Endothelial cell of umbilical vein (primary cell): Measurements from ENCODE around the gene DHX34. TPM values are rescaled to one million over a fixed set of nuclear protein-coding genes. Genes with fewer than 3 reads are reported as not detected.

ENCODE experiments used
- BruUV-seq: library from RNA; stranded (reverse); fragments of 400-500 nt; replicated peaks from 2 replicates; lab custom pipeline; 2021; lab: Mats Ljungman, UMichigan
- CTCF ChIA-PET: fragments of 300-600, 350-600 bp; sonication (Branson Sonifier 250); formaldehyde crosslinking; loops from one replicate; lab custom pipeline; 2021; ENCODE audit warnings: antibody characterized with exemption, inconsistent platforms; lab: Charles Lee
- POLR2A ChIA-PET: fragments of 300-600, 350-600 bp; sonication (Branson Sonifier 250); formaldehyde crosslinking; loops from one replicate; lab custom pipeline; 2021; ENCODE audit warnings: antibody characterized with exemption, inconsistent platforms; lab: Charles Lee
- DNase-seq: peaks from one replicate; pipeline ENCODE4 v3.0.0-alpha.2; 2011; ENCODE audit warnings: low read depth, low spot score
- FAIRE-seq: peaks from 2 replicates; lab custom pipeline; 2011; peaks lifted over from hg19 to GRCh38; lab: Jason Lieb, UNC
- H2AFZ ChIP-seq: 2 replicates; pipeline ENCODE4 v1.6.0; 2012; ENCODE audit warnings: low read depth, low read length, control low read depth, inconsistent platforms
- H3K27ac ChIP-seq: 2 replicates; pipeline ENCODE4 v1.5.1; 2011; ENCODE audit warnings: low read depth, mild to moderate bottlenecking, control low read depth, low read length, moderate library complexity; ENCODE audit not compliant: insufficient read depth
- H3K27me3 ChIP-seq, 2 experiments: 2 replicates each; pipeline versions ENCODE4 v1.6.0 to v1.6.1; 2011; ENCODE audit warnings: low read length in 2 of 2, mixed read lengths in 1 of 2; ENCODE audit not compliant: control insufficient read depth in 2 of 2, insufficient read depth in 2 of 2
- H3K36me3 ChIP-seq, 2 experiments: 2 replicates in 1 of 2; 3 replicates in 1 of 2; pipeline ENCODE4 v1.5.1; 2011; ENCODE audit warnings: low read length in 2 of 2, mild to moderate bottlenecking in 1 of 2, moderate library complexity in 1 of 2; ENCODE audit not compliant: control insufficient read depth in 2 of 2, insufficient read depth in 2 of 2; ENCODE audit errors: extremely low read depth in 1 of 2
- H3K4me1 ChIP-seq: 3 replicates; pipeline ENCODE4 v1.5.1; 2011; ENCODE audit warnings: mild to moderate bottlenecking, low read length; ENCODE audit not compliant: control insufficient read depth, insufficient read depth; ENCODE audit errors: extremely low read depth
- H3K4me2 ChIP-seq: 2 replicates; pipeline ENCODE4 v1.6.1; 2011; ENCODE audit warnings: low read length, control low read depth, mixed read lengths; ENCODE audit not compliant: insufficient read depth
- H3K4me3 ChIP-seq, 3 experiments: fragments of 200-600 bp in 1 of 3; sonication (generic), shearing (Covaris generic) in 1 of 3; replicated peaks in 1 of 3; 2 replicates each; pipeline ENCODE4 v1.5.1; 2011 to 2016; ENCODE audit warnings: control low read depth in 3 of 3, low read length in 3 of 3, mild to moderate bottlenecking in 2 of 3, inconsistent platforms in 1 of 3, low read depth in 1 of 3, moderate library complexity in 1 of 3; ENCODE audit not compliant: insufficient read depth in 1 of 3
- H3K79me2 ChIP-seq: 2 replicates; pipeline ENCODE4 v1.6.0; 2012; ENCODE audit warnings: low read length, inconsistent platforms; ENCODE audit not compliant: control insufficient read depth, insufficient read depth
- H3K9ac ChIP-seq: replicated peaks from 2 replicates; pipeline ENCODE3; 2011; ENCODE audit warnings: low read length, control low read depth; ENCODE audit not compliant: insufficient read depth; ENCODE audit errors: extremely low read depth
- H3K9me1 ChIP-seq: replicated peaks from 3 replicates; pipeline ENCODE4 v1.6.0; 2011; ENCODE audit warnings: mild to moderate bottlenecking, low read length; ENCODE audit not compliant: control insufficient read depth, insufficient read depth; ENCODE audit errors: extremely low read depth
- H3K9me3 ChIP-seq: replicated peaks from 2 replicates; pipeline ENCODE4 v1.5.1; 2012; ENCODE audit warnings: low read length, inconsistent platforms; ENCODE audit not compliant: control insufficient read depth, insufficient read depth
- H4K20me1 ChIP-seq: replicated peaks from 2 replicates; pipeline ENCODE3; 2011; ENCODE audit warnings: mild to moderate bottlenecking, low read length; ENCODE audit not compliant: control insufficient read depth, insufficient read depth; ENCODE audit errors: extremely low read depth
- CTCF ChIP-seq, 2 donors: IDR thresholded peaks; 1 replicate in 1 of 2; 2 replicates in 1 of 2; pipeline ENCODE4 v1.5.1; 2011; ENCODE audit warnings: low read length in 2 of 2, mild to moderate bottlenecking in 2 of 2, moderate library complexity in 2 of 2, control low read depth in 1 of 2, inconsistent platforms in 1 of 2, low read depth in 1 of 2; ENCODE audit not compliant: insufficient read depth in 1 of 2; ENCODE audit errors: extremely low read depth in 1 of 2
- EZH2 ChIP-seq: IDR thresholded peaks from 2 replicates; pipeline ENCODE4 v1.6.1; 2012; ENCODE audit warnings: borderline replicate concordance, low read depth, mild to moderate bottlenecking, moderate library complexity, low read length, inconsistent platforms; ENCODE audit not compliant: severe bottlenecking
- FOS ChIP-seq: IDR thresholded peaks from 2 replicates; pipeline ENCODE4 v1.6.1; 2011; ENCODE audit warnings: mild to moderate bottlenecking, low read length, moderate library complexity, borderline replicate concordance; ENCODE audit not compliant: insufficient read depth
- GATA2 ChIP-seq: IDR thresholded peaks from 2 replicates; pipeline ENCODE4 v1.7.0; 2011; ENCODE audit warnings: low read depth, mild to moderate bottlenecking, moderate library complexity, mixed read lengths, low read length; ENCODE audit not compliant: insufficient read length, insufficient read depth
- JUN ChIP-seq: IDR thresholded peaks from 2 replicates; pipeline ENCODE4 v1.6.1; 2011; ENCODE audit warnings: borderline replicate concordance, low read depth; ENCODE audit not compliant: insufficient read length, insufficient read depth
- MAX ChIP-seq: IDR thresholded peaks from 2 replicates; pipeline ENCODE4 v1.6.1; 2011; ENCODE audit not compliant: insufficient read depth, insufficient read length
- MYC ChIP-seq: IDR thresholded peaks from one replicate; pipeline ENCODE4 v1.6.1; 2011; ENCODE audit warnings: mild to moderate bottlenecking, low read depth, low read length
- POLR2A ChIP-seq: IDR thresholded peaks from 2 replicates; pipeline ENCODE4 v1.6.1; 2012; ENCODE audit warnings: low read depth, mild to moderate bottlenecking, control low read depth, low read length
- POLR2AphosphoS5 ChIP-seq: IDR thresholded peaks from 2 replicates; pipeline ENCODE4 v1.6.1; 2012; ENCODE audit warnings: low read depth, mild to moderate bottlenecking, control low read depth, low read length, moderate library complexity; ENCODE audit not compliant: insufficient read depth
- dilution Hi-C: fragments of 300-500 bp; cut with MboI; formaldehyde crosslinking; loops from one replicate; pipeline ENCODE4 v1.15.0; 2019; ENCODE audit warnings: low sequenced_read_pairs; ENCODE audit not compliant: extremely low pct_ligation_motif_present
- intact Hi-C: fragments of 100-400 bp; cut with micrococcal nuclease; formaldehyde crosslinking; loops from one replicate; pipeline ENCODE4 v1.10.0; 2022
- polyA plus RNA-seq, 4 experiments: library from polyadenylated mRNA; depleted of rRNA in 3 of 4; stranded (reverse) in 3 of 4; unstranded in 1 of 4; fragments of >200 nt; gene quantifications; 2 replicates each; pipeline versions ENCODE4 v1.2.1 to v1.2.3, GENCODE V29; 2011 to 2012; ENCODE audit warnings: missing spikeins in 1 of 4
- total RNA-seq: library from RNA; stranded (reverse); gene quantifications from 2 replicates; pipeline ENCODE4 v1.2.3, GENCODE V29; 2021

DHX34 gene
- total and polyA plus RNA-seq, 2 donors (not counting 3 experiments of a cell fraction or from before 2014, with no cell fraction given) = 12.8 to 20.7 TPM

GRCh38 chr19:47358936-47359335, 9.8 kb downstream of the DHX34 start:
- no TSS peak for BruUV-seq
- ChIA-PET POLR2A (no interaction called here), CTCF (interaction anchor here (1.3 kb wide), 1 partner anchor 10 kb away, joined by 4 read pairs; the partner anchor contains the start of gene DHX34)
- Histone ChIP-seq H3K9me1 (no peaks in the 10 kb centered on the region), H4K20me1 (no peaks in the 10 kb centered on the region), H3K4me1 (peaks cover 8% of the 10 kb centered on the region), H3K4me2 (no peak overlapping the region), H2AFZ (no peak overlapping the region), H3K27ac (no peak overlapping the region), H3K9me3 (no peaks in the 10 kb centered on the region), H3K79me2 (peaks cover 9% of the 10 kb centered on the region), H3K9ac (no peak overlapping the region), H3K36me3 (peaks cover 17 to 37% of the 10 kb centered on the region in 2 experiments), H3K4me3 (no peak overlapping the region), H3K27me3 (no peaks in the 10 kb centered on the region)
- no peak for TF ChIP-seq FOS
- no peak for TF ChIP-seq MAX
- no peak for TF ChIP-seq POLR2AphosphoS5
- TF ChIP-seq MYC = no peak
- TF ChIP-seq GATA2 = no peak
- TF ChIP-seq EZH2 = no peak
- TF ChIP-seq JUN = no peak
- no peak for TF ChIP-seq CTCF (IDR thresholded peaks at IDR 0.05; ENCODE audit: extremely low read depth in 1 of 2, insufficient read depth in 1 of 2, low read depth in 1 of 2, low read length in 2 of 2)
- no peak for TF ChIP-seq POLR2A
- no peak for DNase-seq
- intact Hi-C loops (no loop called here), dilution Hi-C loops (no loop called here)
- FAIRE-seq = no peak
